Measurements from ENCODE around the gene PPM1L.

Gene PPM1L

GRCh38 chr3:160874736-160875135, 118.7 kb downstream of the PPM1L start:
- Histone ChIP-seq H3K9me3 (ENCODE audit: insufficient read depth, low read length) (no peaks in the 10 kb centered on the region), H3K36me3 (replicated peaks; ENCODE audit: low read depth, low read length) (peaks cover 4% of the 10 kb centered on the region), H3K27ac (ENCODE audit: low read length) (no peak overlapping the region), H3K4me1 (ENCODE audit: low read length) (peaks cover 4% of the 10 kb centered on the region), H3K27me3 (ENCODE audit: low read depth, low read length) (no peaks in the 10 kb centered on the region), H3K4me3 (ENCODE audit: low read length) (no peak overlapping the region), H3K79me2 (ENCODE audit: low read length) (no peaks in the 10 kb centered on the region), H3K9ac (ENCODE audit: low read length) (no peak overlapping the region), H3K4me2 (ENCODE audit: low read length) (no peak overlapping the region), H2AFZ (ENCODE audit: low read depth, low read length) (no peak overlapping the region), H4K20me1 (ENCODE audit: insufficient read depth, low read length) (0 out of 2 replicates have a peak, but pooled peaks cover 2% of the 10 kb centered on the region)
- TF ChIP-seq CTCF (IDR thresholded peaks at IDR 0.05; ENCODE audit: low read depth, low read length) (no peak), EZH2phosphoT487 (IDR thresholded peaks at IDR 0.05; ENCODE audit: low read depth) (no peak)

- Histone ChIP-seq H3K4me3 (ENCODE audit: low read length) (no peak overlapping the region), H3K9ac (ENCODE audit: low read length) (no peak overlapping the region), H3K36me3 (replicated peaks; ENCODE audit: low read depth, low read length) (peaks cover 4% of the 10 kb centered on the region), H3K79me2 (ENCODE audit: low read length) (no peaks in the 10 kb centered on the region), H2AFZ (ENCODE audit: low read depth, low read length) (no peak overlapping the region), H3K27ac (ENCODE audit: low read length) (no peak overlapping the region), H3K27me3 (ENCODE audit: low read depth, low read length) (no peaks in the 10 kb centered on the region), H4K20me1 (ENCODE audit: insufficient read depth, low read length) (no peaks in the 10 kb centered on the region), H3K9me3 (ENCODE audit: insufficient read depth, low read length) (no peaks in the 10 kb centered on the region), H3K4me1 (ENCODE audit: low read length) (peaks cover 15% of the 10 kb centered on the region), H3K4me2 (ENCODE audit: low read length) (no peak overlapping the region)
- no peak for TF ChIP-seq EZH2phosphoT487 (IDR thresholded peaks at IDR 0.05; ENCODE audit: low read depth)
- no peak for TF ChIP-seq CTCF (IDR thresholded peaks at IDR 0.05; ENCODE audit: low read depth, low read length)
Measured at GRCh38 chr3:160876643-160877042, 120.6 kb downstream of the PPM1L start.

GRCh38 chr3:160879859-160880258, 123.8 kb downstream of the PPM1L start:
- Histone ChIP-seq H3K9ac (ENCODE audit: low read length) (no peak overlapping the region), H4K20me1 (ENCODE audit: insufficient read depth, low read length) (no peaks in the 10 kb centered on the region), H2AFZ (ENCODE audit: low read depth, low read length) (no peak overlapping the region), H3K36me3 (replicated peaks; ENCODE audit: low read depth, low read length) (peaks cover 4% of the 10 kb centered on the region), H3K4me1 (ENCODE audit: low read length) (peaks cover 20% of the 10 kb centered on the region), H3K27me3 (ENCODE audit: low read depth, low read length) (no peaks in the 10 kb centered on the region), H3K4me2 (ENCODE audit: low read length) (peak overlapping the region; percentile 31), H3K9me3 (ENCODE audit: insufficient read depth, low read length) (no peaks in the 10 kb centered on the region), H3K4me3 (ENCODE audit: low read length) (no peak overlapping the region), H3K27ac (ENCODE audit: low read length) (no peak overlapping the region), H3K79me2 (ENCODE audit: low read length) (no peaks in the 10 kb centered on the region)
- TF ChIP-seq EZH2phosphoT487 (IDR thresholded peaks at IDR 0.05; ENCODE audit: low read depth) (no peak), CTCF (IDR thresholded peaks at IDR 0.05; ENCODE audit: low read depth, low read length) (no peak)

GRCh38 chr3:160883373-160883772, 127.3 kb downstream of the PPM1L start:
- no peaks in the 10 kb centered on the region for H3K36me3 ChIP-seq (replicated peaks; ENCODE audit: low read depth, low read length)
- peaks cover 44% of the 10 kb centered on the region for H3K4me1 ChIP-seq (ENCODE audit: low read length)

More at GRCh38 chr3:160883373-160883772, 127.3 kb downstream of the PPM1L start:
- Histone ChIP-seq H3K79me2 (ENCODE audit: low read length) (no peaks in the 10 kb centered on the region), H3K4me3 (ENCODE audit: low read length) (no peak overlapping the region), H3K9me3 (ENCODE audit: insufficient read depth, low read length) (no peaks in the 10 kb centered on the region), H2AFZ (ENCODE audit: low read depth, low read length) (no peak overlapping the region), H3K27me3 (ENCODE audit: low read depth, low read length) (no peaks in the 10 kb centered on the region), H3K9ac (ENCODE audit: low read length) (no peak overlapping the region), H4K20me1 (ENCODE audit: insufficient read depth, low read length) (no peaks in the 10 kb centered on the region), H3K27ac (ENCODE audit: low read length) (no peak overlapping the region), H3K4me2 (ENCODE audit: low read length) (no peak overlapping the region)
- TF ChIP-seq CTCF (IDR thresholded peaks at IDR 0.05; ENCODE audit: low read depth, low read length) (no peak), EZH2phosphoT487 (IDR thresholded peaks at IDR 0.05; ENCODE audit: low read depth) (no peak)
